GM21737 (cell line): Measurements from ENCODE around the gene ITGB7.
A peak's percentile ranks its signal among the peaks of the same experiment; 100 is the strongest.
"Not testable (repeated sequence)": the region's sequence is repeated elsewhere in the genome, so short reads cannot be mapped to it uniquely, and the experiment has no call there.

Experiments
- ATAC-seq: cut with Tn5 transposase; IDR thresholded peaks from one replicate; pipeline ENCODE4 v1.9.1; 2021; ENCODE audit warnings: mild to moderate bottlenecking, moderate library complexity; ENCODE audit not compliant: unreplicated experiment

The ITGB7 gene

GRCh38 chr12:53180931-53181645, 26.0 kb downstream of the ITGB7 start:
- ATAC-seq, result peak; percentile 49

- peak; percentile 92 for ATAC-seq
These were observed 26.7 kb downstream of the ITGB7 start, which contains the start of the genes CSAD and ZNF740 for GRCh38 chr12:53180220-53180930. Gene CSAD (minus strand): TSS chr12:53180925. CDS start chr12:53173470, 7,455 bp downstream. Gene ZNF740 (plus strand): TSS chr12:53180722. CDS start chr12:53181984, 1,262 bp downstream.

GRCh38 chr12:53179687-53180219, 27.3 kb downstream of the ITGB7 start:
- ATAC-seq, result peak; percentile 5

DNA sequence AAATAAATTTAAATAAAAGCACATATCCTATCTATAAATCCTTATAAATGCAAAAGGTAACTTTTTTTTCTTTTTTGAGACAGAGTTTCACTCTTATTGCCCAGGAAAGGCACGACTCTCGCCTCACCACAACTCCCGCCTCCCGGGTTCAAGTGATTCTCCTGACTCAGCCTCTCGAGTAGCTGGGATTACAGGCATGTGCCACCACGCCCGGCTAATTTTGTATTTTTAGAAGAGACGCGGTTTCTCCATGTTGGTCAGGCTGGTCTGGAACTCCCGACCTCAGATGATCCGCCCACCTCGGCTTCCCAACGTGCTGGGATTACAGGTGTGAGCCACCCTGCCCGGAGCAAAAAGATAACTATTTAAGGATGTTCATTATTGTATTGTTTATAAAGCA, 28.2 kb downstream of the ITGB7 start:
- not testable (repeated sequence) for ATAC-seq

DNA sequence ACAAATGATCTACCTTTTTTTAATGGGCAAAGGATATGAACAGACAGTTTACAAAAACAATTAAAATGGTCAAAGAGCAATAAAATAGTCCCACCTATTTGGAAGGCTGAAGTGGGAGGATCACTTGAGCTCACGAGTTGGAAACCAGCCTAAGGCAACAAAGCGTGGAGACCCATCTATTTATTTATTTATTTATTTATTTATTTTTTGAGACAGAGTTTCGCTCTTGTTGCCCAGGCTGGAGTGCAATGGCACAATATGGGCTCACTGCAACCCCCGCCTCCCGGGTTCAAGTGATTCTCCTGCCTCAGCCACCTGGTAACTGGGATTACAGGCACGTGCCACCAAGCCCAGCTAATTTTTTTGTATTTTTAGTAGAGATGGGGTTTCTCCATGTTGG, 29.6 kb downstream of the ITGB7 start:
- not testable (repeated sequence) for ATAC-seq

DNA sequence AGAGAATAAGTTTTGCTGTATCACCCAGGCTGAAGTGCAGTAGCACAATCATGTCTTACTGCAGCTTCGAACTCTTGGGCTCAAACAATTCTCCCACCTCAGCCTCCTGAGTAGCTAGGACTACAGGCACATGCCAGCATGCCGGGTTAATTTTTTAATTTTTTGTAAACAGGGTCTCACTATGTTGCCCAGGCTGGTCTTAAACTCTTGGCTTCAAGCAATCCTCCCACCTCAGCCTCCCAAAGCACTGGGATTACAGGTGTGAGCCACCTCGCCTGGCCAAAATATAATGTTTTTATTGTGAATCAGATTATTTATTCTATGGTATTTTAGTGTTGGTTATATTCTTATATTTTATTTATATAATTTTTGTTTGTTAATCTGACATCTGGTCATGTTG, 30.3 kb downstream of the ITGB7 start:
- no peak for ATAC-seq

DNA sequence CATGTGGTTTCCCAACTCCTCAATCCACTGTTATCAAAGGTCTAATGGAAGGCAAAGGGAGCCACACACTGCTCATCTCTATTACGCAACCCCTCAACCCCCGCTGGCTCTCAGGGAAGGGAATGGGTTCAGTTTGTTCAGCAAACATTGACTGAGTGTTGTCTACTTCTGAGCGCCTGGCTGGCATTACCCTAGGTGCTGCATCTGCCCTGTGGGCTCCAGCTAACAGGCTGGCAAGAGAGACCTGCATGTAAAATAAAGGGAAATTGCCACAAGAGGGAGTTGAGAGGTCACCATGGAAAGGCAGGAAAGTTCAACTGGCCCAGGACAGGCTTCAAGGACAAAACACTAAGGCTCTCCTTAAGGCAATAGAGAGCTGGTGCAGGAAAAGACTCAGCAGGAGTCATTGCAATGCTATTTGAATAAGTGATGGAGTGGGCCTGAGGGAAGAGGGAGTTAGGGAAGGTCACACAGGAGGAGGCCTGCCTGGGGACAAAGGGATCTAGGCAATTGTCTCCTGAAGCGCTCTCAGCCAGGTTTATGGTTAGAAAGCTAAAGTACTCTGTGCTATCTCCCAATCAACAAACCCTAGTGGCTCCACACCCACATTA, 32.1 kb downstream of the ITGB7 start:
- ATAC-seq, result no peak

DNA sequence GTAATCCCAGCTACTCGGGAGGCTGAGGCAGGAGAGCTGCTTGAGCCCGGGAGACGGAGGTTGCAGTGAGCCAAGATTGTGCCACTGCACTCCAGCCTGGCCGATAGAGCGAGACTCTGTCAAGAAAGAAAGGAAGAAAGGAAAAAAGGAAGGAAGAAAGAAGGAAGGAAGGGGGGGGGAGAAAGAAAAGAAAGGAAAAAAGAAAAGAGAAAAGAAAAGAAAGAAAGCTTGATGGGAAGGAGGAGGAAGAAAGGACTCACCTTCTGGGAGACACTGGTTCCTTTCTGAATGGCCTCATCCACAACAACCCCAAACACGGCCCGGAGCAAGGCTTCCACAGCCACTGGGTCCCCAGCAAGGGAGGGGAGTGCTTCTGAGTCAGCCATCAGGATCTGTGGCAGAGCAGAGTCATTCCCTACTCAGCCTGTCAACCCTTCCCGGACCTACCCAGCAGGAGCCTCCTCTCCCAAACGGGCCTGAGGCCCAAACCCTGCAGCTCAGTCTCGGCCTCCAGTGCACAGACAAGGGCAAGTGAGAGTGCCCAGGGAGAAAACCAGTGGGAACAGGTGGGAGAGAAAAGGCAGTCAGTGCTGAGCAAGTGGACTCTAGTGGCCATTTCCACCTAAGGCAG, 33.9 kb downstream of the ITGB7 start:
- no peak for ATAC-seq

DNA sequence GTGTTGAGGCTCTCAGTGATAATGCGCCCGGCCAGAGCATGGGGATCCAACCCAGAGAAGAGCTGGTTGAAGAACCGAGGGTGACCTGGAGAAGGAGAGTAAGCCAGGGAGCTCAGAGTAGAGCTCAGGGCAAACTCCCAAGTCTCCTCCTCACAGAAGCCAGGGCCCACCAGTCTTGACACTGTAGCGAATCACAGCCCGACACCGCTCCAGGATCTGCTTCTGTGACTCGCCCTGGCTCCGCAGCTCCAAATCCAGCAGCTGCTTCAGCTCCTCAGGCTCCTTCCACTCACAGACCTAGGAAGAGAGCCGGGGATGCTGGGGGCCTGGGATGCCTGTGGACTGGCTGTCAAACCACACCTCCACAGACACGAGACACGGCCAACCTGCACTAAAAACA, 34.7 kb downstream of the ITGB7 start:
- no peak for ATAC-seq

DNA sequence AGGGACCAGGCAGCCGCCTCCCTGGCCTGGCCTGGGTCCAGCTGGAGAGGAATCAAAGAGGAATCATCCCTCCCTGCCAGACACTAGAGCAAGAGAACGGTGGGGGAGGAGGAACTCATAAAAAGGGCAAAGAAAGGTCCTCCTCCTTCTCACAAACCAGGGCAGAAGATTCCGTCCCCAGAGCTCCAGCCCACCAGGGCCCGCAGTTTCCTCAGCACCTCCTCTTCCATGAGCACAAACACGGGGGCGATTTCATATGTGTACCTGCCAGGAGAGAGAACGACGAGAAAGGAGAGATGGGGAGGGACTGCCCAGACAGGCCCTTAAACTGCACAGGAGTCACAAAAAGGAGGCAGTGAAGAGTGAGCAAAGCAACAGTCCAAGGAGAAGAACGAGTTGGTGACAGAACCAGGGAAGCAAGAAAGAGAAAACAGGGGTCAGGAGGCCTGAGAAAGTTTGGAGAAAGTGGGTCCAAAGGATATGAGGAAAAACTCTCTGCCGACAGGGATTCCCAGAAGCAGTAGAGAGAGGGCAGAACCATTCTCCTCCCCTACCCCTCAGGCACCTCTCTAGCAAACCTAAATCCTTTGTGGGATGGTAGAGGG, 35.2 kb downstream of the ITGB7 start:
- no peak for ATAC-seq

DNA sequence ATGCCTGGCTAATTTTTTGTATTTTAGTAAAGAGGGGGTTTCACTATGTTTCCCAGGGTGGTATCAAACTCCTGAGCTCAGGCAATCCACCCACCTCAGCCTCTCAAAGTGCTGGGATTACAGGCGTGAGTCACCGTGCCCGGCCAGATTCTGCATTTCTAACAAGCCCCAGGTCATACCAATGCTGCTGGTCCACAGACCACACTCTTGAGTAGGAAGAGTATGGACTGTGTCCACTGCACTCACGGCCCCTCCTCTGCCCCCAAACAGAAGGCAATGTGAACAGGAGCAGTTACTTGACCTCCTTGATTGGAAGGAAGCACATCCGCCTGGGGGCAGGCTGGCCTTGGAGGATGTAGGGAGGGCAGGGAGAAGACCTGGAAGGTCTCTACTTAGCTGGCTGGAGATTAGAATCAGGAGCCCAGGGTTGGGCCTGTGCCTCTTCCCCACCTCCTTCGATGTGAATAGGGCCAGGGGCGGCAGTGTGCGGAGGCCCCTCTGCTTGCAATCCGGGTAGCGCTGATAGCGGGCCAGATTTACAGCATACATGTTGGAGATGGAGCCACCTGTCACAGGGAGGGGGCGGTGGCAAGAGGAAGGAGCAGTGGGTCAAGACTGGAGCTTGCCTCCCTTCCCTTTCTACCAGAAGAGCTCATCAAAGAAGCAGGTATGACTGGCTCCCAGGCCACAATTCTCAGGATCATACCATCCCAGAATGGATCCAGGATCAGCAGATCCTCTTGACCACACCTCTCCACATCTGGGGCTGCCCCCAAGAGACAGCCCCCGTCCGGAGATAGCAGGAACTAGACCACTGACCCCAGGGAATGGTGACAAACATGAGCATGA, 36.0 kb downstream of the ITGB7 start:
- no peak for ATAC-seq

DNA sequence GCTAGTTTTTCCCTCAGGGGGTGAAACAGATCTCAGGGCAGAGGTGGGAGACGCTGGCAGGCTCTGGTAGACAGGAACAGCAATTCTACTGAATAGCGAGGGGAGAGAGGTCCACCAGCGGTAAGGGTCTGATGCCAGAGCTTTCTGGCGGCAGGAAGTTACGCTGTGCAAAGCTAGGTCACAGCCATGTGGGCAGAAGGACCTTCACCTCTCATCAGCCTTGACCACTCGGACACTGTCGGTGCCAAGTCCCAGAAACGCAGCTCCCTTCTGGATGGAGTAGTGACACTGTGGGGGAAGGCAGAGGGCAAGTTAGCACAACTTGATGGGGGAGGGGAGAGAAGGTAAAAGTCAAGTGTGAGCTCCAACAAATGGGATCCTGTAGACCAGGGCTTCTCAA, 36.8 kb downstream of the ITGB7 start:
- no peak for ATAC-seq

DNA sequence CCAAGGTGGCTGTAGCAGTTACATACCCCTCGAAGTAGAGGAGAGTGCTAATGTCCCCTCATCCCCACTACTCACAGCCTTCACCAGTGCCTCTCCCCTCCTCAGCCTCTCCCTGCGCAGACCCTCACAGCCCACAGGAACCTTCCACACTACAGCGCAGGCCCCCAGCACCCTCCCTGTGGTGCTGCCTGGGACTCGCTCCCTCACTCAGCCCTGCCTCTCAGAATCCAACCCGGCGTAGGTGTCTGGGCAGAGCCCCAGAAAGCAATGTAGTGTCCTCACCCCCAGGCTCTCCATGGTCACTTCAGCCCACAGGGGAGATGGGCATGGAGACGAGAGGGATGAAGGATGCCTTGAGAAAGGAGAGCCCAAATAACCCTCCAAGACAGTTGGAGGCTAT, 37.4 kb downstream of the ITGB7 start:
- ATAC-seq, result no peak

DNA sequence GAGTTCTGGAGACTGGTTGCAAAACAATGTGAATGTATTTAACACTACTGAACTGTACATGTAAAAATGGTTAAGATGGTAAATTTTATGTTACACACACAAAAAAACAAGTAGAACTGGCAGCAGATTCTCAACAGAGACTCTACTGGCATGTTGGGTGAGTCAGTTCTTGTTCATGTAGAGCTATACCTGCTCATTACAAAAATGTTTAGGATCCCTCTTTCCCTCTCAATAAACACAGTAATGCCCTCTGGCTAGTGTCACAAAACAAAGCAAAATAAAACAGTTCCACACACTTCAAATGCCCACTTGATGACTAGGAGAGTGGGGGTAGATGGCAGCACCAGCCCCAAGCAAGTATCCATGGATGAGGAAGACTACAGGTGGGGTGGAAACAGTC, 40.2 kb downstream of the ITGB7 start:
- no peak for ATAC-seq

DNA sequence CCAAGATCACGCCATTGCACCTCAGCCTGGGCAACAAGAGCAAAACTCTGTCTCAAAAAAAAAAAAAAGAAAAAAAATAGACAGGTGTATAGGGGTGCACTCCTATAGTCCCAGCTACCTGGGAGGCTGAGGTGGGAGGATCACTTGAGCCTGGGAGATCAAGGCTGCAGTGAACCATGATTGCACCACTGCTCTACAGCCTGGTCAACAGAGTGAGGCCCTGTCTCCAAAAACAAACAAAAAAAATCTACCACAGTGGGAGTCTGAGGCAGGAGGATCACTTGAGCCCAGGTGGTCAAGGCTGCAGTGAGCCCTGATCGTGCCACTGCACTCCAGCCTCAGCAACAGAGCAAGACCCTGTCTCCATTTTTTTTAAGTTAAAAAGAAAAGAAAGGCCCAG, 44.0 kb downstream of the ITGB7 start:
- ATAC-seq, result not testable (repeated sequence)

DNA sequence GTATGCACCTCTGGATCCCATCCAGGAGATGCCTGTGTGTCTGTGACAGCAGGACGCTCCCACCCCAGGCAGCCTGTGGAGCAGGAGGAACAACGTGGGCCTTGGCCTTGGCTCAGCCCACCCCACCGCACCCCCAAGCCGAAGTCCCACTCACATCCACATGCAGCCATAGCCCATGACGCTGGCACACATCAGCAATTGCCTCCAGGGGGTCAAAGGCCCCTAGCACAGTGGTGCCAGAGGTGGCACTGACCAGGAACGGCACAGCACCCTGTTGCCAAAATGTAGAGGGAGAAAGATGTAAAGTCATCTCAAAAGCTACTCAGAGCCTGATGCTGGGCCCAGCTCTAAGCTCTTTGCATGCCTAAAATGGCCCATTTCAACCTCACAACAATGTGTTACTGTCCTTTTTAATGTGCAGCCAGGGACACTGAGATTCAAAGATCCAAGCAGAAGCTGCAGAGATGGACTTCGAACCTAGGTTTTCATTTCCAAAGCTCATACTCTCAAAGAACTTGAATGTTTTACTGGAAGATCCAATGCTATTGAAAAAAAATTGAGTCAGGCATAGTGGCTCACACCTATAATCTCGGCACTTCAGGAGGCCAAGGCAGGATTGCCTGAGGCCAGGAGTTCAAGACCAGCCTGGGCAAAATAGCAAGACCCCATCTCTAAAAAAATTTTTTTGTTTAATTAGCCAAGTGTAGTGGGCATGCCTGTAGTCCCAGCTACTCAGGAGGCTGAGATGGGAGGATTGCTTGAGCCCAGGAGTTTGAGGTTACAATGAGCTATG, 45.7 kb downstream of the ITGB7 start:
- ATAC-seq, result no peak

DNA sequence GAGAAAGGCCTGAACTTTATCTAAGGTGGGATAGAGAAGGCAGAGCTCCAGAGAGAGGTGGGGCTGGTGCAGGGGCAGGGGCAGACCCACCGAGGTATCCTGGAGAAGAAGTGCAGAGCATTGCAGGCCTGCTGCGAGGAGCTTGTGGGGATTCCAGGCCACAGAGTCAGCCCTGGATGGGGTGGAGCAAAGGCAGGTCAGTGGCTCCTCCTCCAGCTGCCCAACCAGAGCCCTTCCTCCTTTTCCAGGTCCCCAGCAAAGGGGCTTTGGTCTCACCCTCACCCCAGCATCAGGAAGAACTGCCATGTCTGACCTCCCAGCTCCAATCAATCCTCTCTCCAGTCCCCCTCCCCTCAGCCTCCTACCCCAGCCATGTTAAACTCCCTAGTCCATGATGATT, 46.4 kb downstream of the ITGB7 start:
- no peak for ATAC-seq

DNA sequence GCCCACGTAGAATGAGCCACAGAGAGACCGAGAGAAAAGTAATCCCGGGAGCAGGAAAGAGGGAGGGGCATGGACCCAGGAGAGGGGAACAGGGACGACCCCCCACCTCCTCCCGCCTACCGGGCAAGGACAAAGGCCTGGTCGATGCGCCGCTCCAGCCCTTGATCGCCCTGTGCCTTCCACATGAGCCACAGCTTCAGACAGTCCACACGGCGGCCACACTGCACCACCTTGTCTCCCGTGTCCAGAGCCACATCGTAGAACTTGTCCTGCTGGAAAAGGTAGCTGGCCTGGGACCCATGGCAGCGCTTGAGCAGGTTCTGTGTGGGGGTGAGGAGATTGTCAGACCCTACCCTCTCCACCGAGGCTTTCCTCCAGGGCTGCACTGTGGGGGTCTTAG, 47.1 kb downstream of the ITGB7 start:
- ATAC-seq, result no peak

GRCh38 chr12:53159195-53159839, 47.7 kb downstream of the ITGB7 start:
- ATAC-seq, result peak; percentile 77
